RWPE2 (cell line): ENCODE measurements around the gene TSHZ1.

Source experiments
- ATAC-seq: fragments of 200-7000 bp; cut with Tn5 transposase; 3 replicates; pipeline ENCODE4 v1.9.1; 2021; ENCODE audit warnings: low read depth
- DNase-seq: peaks from one replicate; pipeline ENCODE4 v3.0.0-alpha.2; 2020; ENCODE audit warnings: low spot score
- H3K27ac ChIP-seq: fragments of 450-650 bp; 2 replicates; pipeline ENCODE4 v1.5.1; 2017; ENCODE audit warnings: mild to moderate bottlenecking; ENCODE audit not compliant: poor library complexity, severe bottlenecking
- H3K27me3 ChIP-seq: fragments of 250-450 bp; sonication (Bioruptor Pico); 2 replicates; pipeline ENCODE4 v1.5.1; 2021; ENCODE audit warnings: mild to moderate bottlenecking, moderate library complexity; ENCODE audit not compliant: insufficient read depth, poor library complexity, severe bottlenecking
- H3K36me3 ChIP-seq: fragments of 250-450 bp; sonication (Bioruptor Pico); 2 replicates; pipeline ENCODE4 v1.5.1; 2020; ENCODE audit warnings: low read depth, mild to moderate bottlenecking, moderate library complexity
- H3K4me1 ChIP-seq: fragments of 250-450 bp; sonication (Bioruptor Pico); 2 replicates; pipeline ENCODE4 v1.5.1; 2021; ENCODE audit warnings: mild to moderate bottlenecking, moderate library complexity; ENCODE audit not compliant: insufficient read depth, poor library complexity, severe bottlenecking
- H3K4me3 ChIP-seq: fragments of 250-450 bp; sonication (Bioruptor Pico); 2 replicates; pipeline ENCODE4 v1.5.1; 2021; ENCODE audit warnings: mild to moderate bottlenecking, moderate library complexity; ENCODE audit not compliant: severe bottlenecking
- H3K9me3 ChIP-seq: fragments of 250-450 bp; sonication (Bioruptor Pico); 2 replicates; pipeline ENCODE4 v1.5.1; 2021; ENCODE audit warnings: mild to moderate bottlenecking, moderate library complexity; ENCODE audit not compliant: severe bottlenecking
- TF ChIP-seq, protein P1 (sequence below): fragments of 450-650 bp; IDR thresholded peaks from one replicate; pipeline ENCODE4 v1.5.1; 2017; ENCODE audit warnings: mild to moderate bottlenecking, moderate library complexity; ENCODE audit not compliant: poor library complexity, severe bottlenecking

Gene TSHZ1

DNA sequence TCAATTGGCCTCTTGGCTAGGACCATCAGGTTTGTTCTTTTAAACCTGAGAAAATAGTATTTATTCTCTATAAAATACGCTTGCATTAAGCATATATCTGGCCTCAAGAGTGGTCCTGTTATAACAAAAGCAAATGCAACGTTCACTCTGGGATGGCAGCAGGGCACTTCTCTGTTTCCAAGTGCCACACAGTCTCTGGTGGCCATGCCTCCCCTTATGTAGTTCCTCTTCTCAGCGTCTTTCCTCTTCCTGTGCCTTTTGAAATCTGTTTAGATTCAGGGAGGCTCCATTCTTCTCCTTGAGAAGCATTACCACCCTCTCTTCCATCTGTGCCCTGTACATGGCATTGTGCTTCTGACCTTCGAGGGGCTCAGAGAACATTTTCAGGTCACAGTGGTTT, 51.9 kb downstream of the TSHZ1 start:
- H3K4me1 ChIP-seq: no peaks in the 10 kb centered on the region
- DNase-seq (no peak), ATAC-seq (no peak)
- no peak overlapping the region for H3K27ac ChIP-seq
- H3K36me3 ChIP-seq: no peaks in the 10 kb centered on the region
- H3K27me3 ChIP-seq: no peaks in the 10 kb centered on the region
- TF ChIP-seq, protein P1, sequence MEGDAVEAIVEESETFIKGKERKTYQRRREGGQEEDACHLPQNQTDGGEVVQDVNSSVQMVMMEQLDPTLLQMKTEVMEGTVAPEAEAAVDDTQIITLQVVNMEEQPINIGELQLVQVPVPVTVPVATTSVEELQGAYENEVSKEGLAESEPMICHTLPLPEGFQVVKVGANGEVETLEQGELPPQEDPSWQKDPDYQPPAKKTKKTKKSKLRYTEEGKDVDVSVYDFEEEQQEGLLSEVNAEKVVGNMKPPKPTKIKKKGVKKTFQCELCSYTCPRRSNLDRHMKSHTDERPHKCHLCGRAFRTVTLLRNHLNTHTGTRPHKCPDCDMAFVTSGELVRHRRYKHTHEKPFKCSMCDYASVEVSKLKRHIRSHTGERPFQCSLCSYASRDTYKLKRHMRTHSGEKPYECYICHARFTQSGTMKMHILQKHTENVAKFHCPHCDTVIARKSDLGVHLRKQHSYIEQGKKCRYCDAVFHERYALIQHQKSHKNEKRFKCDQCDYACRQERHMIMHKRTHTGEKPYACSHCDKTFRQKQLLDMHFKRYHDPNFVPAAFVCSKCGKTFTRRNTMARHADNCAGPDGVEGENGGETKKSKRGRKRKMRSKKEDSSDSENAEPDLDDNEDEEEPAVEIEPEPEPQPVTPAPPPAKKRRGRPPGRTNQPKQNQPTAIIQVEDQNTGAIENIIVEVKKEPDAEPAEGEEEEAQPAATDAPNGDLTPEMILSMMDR: no peak
- H3K4me3 ChIP-seq: no peak overlapping the region
- no peaks in the 10 kb centered on the region for H3K9me3 ChIP-seq

DNA sequence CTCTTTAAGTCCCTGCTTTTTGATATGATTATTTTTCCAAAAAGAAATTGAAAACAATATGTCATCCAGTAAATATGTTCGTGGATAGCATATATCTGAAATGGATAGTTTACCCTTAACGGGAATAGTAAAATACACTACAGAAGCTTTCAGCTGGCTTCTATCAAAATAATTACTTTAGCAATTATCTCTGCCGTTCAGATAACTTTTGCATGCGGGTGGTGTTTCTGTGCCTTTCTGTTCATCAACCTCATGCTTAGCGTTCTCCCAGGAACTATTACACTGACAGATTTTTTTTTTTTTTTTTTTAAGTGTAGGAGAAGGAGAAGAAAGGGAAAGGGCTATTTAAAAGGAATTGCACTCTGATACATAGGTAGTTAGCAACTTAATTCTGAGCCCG, 53.6 kb downstream of the TSHZ1 start:
- no peaks in the 10 kb centered on the region for H3K36me3 ChIP-seq
- no peak overlapping the region for H3K4me3 ChIP-seq
- H3K9me3 ChIP-seq: no peaks in the 10 kb centered on the region
- H3K27ac ChIP-seq: no peak overlapping the region
- H3K27me3 ChIP-seq: no peaks in the 10 kb centered on the region
- no peak for DNase-seq
- no peak for ATAC-seq
- TF ChIP-seq, protein P1: no peak
- no peaks in the 10 kb centered on the region for H3K4me1 ChIP-seq

DNA sequence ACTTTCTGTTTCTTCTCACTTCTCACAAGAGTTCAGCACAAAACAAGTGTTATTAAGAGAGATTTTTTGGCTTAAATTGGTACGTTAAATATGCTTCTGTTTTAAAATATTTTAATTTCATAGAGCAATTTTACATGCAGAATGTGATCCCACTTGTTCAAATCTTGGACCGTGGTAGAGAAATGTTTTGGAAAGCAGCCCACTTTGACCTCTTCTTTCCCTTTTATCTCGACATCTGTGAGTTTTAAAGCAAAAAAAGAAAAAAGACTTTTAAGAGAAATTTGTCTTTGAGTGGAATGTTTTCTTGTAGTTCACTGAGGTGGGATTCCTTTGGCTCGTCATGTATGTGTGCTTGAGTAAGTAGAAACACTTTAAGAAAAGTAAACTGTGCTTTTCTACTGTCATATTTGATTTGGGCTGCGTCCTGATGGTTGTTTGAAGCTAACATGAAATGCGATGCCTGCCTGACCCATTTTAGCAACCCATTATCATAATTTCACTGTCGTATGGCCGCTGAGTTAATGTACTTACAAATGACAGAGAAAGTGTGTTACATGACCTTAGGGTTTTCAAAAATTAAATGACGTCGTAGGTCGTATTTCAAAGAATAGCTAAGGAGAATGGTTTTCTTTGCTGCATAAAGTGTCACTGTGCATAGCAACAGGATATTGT, 54.5 kb downstream of the TSHZ1 start:
- Histone ChIP-seq H3K27ac (no peak overlapping the region), H3K4me3 (no peak overlapping the region), H3K36me3 (no peaks in the 10 kb centered on the region), H3K9me3 (no peaks in the 10 kb centered on the region), H3K27me3 (no peaks in the 10 kb centered on the region), H3K4me1 (no peaks in the 10 kb centered on the region)
- ATAC-seq: no peak
- DNase-seq: no peak
- TF ChIP-seq, protein P1: no peak

DNA sequence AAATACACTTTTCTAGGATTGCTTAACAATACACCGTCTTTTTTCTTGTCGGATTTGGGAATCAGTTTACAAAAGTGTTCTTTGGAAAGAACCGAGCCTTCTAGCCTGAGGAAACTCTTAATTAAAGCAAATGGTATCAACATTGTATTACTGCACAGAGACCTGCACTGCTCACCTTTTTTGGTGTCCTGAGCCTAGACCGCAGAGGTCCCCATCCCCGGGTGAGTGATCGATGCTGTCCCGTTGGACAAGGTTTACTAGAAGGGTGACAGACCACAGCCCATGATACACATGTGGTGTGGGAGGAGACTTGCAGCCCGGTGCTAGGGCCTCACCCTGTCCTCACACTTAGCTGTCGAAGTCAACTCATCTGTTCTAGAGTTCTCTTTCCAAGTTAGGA, 55.3 kb downstream of the TSHZ1 start:
- no peaks in the 10 kb centered on the region for H3K36me3 ChIP-seq
- DNase-seq: no peak
- no peak overlapping the region for H3K4me3 ChIP-seq
- H3K9me3 ChIP-seq: no peaks in the 10 kb centered on the region
- no peak overlapping the region for H3K27ac ChIP-seq
- TF ChIP-seq, protein P1: no peak
- no peaks in the 10 kb centered on the region for H3K4me1 ChIP-seq
- ATAC-seq: no peak
- no peaks in the 10 kb centered on the region for H3K27me3 ChIP-seq

DNA sequence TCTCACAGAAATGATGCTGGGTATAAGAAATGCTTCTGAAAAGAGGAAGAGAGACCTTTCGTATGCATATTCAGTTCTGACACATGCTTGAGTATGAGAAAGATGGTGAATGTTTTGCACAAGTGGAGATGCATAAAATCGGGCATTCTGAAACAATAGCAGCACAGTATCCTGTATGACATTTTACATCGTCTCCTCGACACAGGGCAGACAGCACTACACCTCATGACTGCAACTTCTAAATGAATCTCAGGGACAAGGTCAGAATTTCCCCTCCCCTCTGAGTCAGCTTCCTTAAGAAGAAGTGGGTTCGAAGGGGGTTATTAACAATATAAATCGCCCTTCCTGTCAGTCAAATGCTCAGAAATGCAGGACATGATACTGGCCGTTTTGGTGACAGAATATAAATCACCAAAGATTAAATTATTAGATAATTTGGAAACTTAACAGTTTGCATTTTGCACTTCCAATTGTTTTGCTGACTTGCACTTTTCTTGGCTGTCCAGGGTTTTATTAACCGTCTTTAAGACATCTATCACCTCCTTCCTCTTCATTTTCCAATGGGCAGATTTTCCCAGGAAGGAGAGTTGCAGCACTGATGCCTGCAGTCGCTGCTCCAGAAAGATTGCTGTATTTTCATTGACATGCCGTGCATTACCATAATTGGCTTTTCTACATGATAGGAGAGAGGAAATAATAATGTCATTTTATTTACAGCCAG, 57.2 kb downstream of the TSHZ1 start:
- DNase-seq (no peak), ATAC-seq (no peak)
- TF ChIP-seq, protein P1: no peak
- H3K9me3 ChIP-seq: no peaks in the 10 kb centered on the region
- H3K27me3 ChIP-seq: no peaks in the 10 kb centered on the region
- H3K4me1 ChIP-seq: no peaks in the 10 kb centered on the region
- H3K36me3 ChIP-seq: no peaks in the 10 kb centered on the region
- no peak overlapping the region for H3K4me3 ChIP-seq
- no peak overlapping the region for H3K27ac ChIP-seq
